ENCODE measurements around the gene WBP2NL. TPM values are rescaled to one million over a fixed set of nuclear protein-coding genes. Genes with fewer than 3 reads are reported as not detected.

Gene WBP2NL
- total and polyA plus RNA-seq, 4 donors: 0.12 to 0.50 (median 0.25) TPM

DNA sequence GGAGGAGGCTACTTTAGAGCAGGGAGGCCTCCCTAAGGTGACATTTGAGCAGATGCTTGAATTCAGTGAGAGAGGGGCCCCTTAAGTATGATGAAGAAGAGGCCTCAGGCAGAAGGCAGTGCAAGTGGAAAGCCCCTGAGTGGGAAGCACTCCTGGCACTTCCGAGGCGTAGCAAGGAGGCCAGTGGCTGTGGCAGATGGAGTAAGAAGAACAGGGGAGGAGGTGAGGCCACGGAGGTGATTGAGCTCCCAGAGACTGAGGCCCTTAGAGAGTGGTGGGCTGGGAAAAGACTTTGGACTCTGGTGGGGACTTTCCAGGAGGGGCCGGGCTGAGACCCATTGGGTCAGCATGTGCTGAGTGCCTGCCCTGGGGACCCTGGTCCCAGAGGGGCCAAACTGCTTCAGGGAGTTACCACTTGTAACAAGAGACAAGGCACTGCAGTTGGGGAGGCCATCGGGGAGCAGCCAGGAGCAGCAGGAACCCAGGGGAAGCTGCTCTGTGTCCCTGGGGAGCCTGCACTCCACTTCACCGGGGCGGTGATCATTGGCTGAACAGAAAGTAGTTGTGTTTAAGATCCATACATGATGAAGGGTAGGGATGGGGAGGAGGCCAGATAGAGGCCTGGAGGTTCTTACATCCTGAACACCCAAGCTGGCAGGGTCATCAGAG, 49.2 kb upstream of the WBP2NL start:
- no peak overlapping the region for H3K9ac ChIP-seq (ENCODE audit: low read depth in 1 of 2, low read length in 2 of 2)
- no peaks in the 10 kb centered on the region for H3K9me3 ChIP-seq (ENCODE audit: control insufficient read depth in 4 of 4, low read length in 3 of 4)
- H3K4me3 ChIP-seq (ENCODE audit: low read depth in 1 of 3, low read length in 3 of 3): no peak overlapping the region
- 94% methylated on average over 7 of the region's 7 CpGs for WGBS
- no peaks in the 10 kb centered on the region for H3K27me3 ChIP-seq (ENCODE audit: control insufficient read depth in 4 of 4, insufficient read depth in 4 of 4, low read length in 3 of 4)
- H3K36me3 ChIP-seq (ENCODE audit: control insufficient read depth in 4 of 4, insufficient read depth in 3 of 4, low read depth in 1 of 4, low read length in 3 of 4): no peaks in the 10 kb centered on the region
- TF ChIP-seq, protein P1, sequence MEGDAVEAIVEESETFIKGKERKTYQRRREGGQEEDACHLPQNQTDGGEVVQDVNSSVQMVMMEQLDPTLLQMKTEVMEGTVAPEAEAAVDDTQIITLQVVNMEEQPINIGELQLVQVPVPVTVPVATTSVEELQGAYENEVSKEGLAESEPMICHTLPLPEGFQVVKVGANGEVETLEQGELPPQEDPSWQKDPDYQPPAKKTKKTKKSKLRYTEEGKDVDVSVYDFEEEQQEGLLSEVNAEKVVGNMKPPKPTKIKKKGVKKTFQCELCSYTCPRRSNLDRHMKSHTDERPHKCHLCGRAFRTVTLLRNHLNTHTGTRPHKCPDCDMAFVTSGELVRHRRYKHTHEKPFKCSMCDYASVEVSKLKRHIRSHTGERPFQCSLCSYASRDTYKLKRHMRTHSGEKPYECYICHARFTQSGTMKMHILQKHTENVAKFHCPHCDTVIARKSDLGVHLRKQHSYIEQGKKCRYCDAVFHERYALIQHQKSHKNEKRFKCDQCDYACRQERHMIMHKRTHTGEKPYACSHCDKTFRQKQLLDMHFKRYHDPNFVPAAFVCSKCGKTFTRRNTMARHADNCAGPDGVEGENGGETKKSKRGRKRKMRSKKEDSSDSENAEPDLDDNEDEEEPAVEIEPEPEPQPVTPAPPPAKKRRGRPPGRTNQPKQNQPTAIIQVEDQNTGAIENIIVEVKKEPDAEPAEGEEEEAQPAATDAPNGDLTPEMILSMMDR (IDR thresholded peaks at IDR 0.05; ENCODE audit: low read depth, low read length, missing input control): no peak
- TF ChIP-seq ATF3 (IDR thresholded peaks at IDR 0.05) (no peak), FOXA1 (IDR thresholded peaks at IDR 0.05) (no peak), RXRA (IDR thresholded peaks at IDR 0.05) (no peak), GABPA (IDR thresholded peaks at IDR 0.05 in 1 of 2, conservative IDR thresholded peaks at IDR 0.05 in 1 of 2) (no peak), JUND (IDR thresholded peaks at IDR 0.05) (no peak)
- H3K4me1 ChIP-seq (ENCODE audit: control insufficient read depth in 4 of 4, insufficient read depth in 4 of 4, low read length in 3 of 4): peaks cover 3 to 16% (median 11%) of the 10 kb centered on the region in 4 donors
- no peak overlapping the region for H3K27ac ChIP-seq (ENCODE audit: low read depth in 1 of 2, low read length in 2 of 2)
- DNase-seq (ENCODE audit: low spot score): no peak

DNA sequence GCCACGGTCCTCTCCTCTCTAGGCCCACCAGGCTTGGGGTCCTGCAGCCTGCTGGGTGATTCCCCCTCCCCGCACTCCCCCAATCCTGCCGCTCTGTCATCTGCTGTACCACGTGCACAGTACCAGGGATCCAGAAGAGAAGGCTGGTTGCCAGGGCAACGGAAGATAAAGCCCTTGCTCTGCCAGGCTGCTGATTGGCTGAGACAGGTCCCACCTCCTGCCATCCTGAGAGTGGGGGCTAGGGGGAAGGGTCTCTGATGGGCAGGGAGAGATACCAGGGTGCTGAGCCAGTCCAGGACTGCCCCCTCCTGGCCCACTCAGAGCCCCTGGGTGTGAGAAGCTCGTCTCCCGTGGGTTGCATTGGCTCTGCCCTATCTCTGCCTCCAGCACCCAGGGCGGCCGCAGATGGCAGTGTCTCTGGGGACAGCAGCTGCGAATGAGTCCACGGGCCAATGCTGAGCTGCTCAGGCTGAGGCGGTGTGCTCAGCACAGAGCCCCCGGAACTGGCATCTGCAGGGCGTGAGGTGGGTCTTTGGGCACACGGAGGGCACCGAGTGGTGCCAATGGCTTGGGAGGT, 46.6 kb upstream of the WBP2NL start, which contains the start of gene SMIM45:
SMIM45 (plus strand) TSS at position 253 of the 577 bp plus-strand sequence.
- H3K27ac ChIP-seq (ENCODE audit: low read depth in 1 of 2, low read length in 2 of 2): no peak within 1 kb of the TSS
- no peaks in the 10 kb centered on the region for H3K36me3 ChIP-seq (ENCODE audit: control insufficient read depth in 4 of 4, insufficient read depth in 3 of 4, low read depth in 1 of 4, low read length in 3 of 4)
- 72% methylated on average over 16 of the region's 16 CpGs for WGBS
- peaks cover 0 to 1% (median 0%) of the 10 kb centered on the region in 4 donors for H3K4me1 ChIP-seq (ENCODE audit: control insufficient read depth in 4 of 4, insufficient read depth in 4 of 4, low read length in 3 of 4)
- no peak within 1 kb of the TSS for H3K4me3 ChIP-seq (ENCODE audit: low read depth in 1 of 3, low read length in 3 of 3)
- TF ChIP-seq ZBTB33 (IDR thresholded peaks at IDR 0.05) (no peak), GABPA (IDR thresholded peaks at IDR 0.05 in 1 of 2, conservative IDR thresholded peaks at IDR 0.05 in 1 of 2) (no peak), TAF1 (conservative IDR thresholded peaks at IDR 0.05) (no peak), YY1 (IDR thresholded peaks at IDR 0.05) (no peak), RAD21 (IDR thresholded peaks at IDR 0.05) (no peak), SP1 (IDR thresholded peaks at IDR 0.05) (no peak)
- TF ChIP-seq, protein P2, sequence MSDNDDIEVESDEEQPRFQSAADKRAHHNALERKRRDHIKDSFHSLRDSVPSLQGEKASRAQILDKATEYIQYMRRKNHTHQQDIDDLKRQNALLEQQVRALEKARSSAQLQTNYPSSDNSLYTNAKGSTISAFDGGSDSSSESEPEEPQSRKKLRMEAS (IDR thresholded peaks at IDR 0.05): no peak
- TF ChIP-seq, protein P1 (IDR thresholded peaks at IDR 0.05; ENCODE audit: low read depth, low read length, missing input control): no peak
- H3K9ac ChIP-seq (ENCODE audit: low read depth in 1 of 2, low read length in 2 of 2): no peak within 1 kb of the TSS
- H3K9me3 ChIP-seq (ENCODE audit: control insufficient read depth in 4 of 4, low read length in 3 of 4): no peaks in the 10 kb centered on the region
- H3K27me3 ChIP-seq (ENCODE audit: control insufficient read depth in 4 of 4, insufficient read depth in 4 of 4, low read length in 3 of 4): no peaks in the 10 kb centered on the region
- DNase-seq (ENCODE audit: low spot score): no peak

Measured in liver (tissue), 9 donors.